ENCODE data around the gene CEBPB. TPM values are rescaled to one million over a fixed set of nuclear protein-coding genes. Genes with fewer than 3 reads are reported as not detected.
"Not testable (repeated sequence)": the region's sequence is repeated elsewhere in the genome, so short reads cannot be mapped to it uniquely, and the experiment has no call there.

Gene CEBPB
- total RNA-seq, 1 donor from 2014 or later: 20.6 TPM

DNA sequence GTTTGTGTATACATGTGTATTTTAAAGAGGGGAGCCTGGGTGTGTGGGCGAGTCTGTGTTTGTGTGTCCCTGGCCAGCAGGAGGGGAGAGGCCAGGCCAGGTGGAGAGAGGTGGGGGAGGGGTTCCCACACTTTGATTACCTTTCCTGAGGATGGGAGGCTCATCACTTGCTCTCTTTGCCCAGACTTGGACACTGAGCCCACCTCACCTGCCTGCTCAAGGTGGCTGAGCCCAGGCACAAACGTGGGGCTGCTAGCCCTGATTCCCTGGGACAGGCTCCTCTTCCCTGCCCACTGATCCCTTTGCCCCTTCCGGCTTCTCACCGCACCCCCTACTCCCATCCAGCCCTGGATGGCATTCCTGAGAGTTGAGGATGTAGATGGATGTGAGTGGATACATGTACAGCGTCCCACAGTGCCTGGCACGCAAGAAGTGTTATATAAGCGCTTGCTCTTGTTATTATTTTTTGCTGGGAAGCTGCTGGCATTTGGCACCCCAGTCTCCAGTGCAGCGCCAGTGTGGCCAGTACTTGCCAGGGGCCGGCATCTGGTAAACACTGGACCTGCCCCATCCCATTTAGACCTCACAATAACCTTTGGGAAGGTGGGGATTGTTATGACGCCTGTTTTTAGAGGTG, 2.7 kb downstream of the CEBPB start:
- no peak for DNase-seq

DNA sequence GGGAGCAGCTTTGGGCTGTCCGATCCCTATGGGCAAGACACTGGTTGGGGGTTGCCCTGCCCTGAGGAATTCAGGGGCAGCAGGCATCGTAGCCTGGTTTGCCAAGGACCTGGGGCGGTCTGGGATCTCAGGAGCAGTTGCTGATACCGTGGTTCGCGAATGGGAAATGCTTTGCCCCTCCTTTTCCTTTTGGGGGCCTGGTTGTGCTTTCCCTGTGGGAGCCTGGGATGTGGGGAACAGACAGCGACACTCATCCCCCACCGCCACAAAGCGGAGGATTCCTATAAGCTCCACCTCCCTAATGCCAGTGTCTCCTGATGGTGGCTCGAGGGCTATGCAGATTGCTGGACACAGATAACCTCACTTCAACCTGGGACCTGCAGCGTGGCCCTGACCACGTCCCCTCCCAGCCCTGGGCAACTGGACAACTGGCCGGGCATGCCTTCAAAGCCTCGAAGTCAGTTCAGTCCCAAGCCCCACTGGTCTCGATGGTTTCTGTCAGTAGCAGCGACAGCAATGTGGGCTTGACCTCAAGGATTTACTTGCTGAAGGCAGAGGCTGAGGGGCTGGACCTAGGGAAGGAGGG, 3.3 kb downstream of the CEBPB start:
- no peak for DNase-seq

DNA sequence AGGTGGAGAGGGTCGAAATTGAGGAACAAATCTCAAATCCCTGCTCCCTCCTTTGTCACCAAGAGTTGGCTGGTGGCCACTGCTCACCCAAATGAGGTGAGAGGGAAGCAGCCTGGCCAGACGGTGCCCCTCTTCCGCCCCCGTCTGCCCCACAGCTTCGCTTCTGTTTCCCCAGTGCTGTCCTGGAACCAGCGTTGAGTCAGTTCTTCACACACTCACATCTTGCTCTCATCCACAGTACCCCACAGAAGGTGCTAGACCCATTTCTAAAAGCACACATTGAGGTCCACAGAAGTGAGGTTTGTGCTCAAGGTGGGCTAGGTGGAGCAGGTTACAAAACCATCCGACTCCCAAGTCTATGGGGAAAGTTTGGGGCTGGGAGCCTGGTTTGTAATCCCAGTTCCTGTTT, 3.8 kb downstream of the CEBPB start:
- no peak for DNase-seq

DNA sequence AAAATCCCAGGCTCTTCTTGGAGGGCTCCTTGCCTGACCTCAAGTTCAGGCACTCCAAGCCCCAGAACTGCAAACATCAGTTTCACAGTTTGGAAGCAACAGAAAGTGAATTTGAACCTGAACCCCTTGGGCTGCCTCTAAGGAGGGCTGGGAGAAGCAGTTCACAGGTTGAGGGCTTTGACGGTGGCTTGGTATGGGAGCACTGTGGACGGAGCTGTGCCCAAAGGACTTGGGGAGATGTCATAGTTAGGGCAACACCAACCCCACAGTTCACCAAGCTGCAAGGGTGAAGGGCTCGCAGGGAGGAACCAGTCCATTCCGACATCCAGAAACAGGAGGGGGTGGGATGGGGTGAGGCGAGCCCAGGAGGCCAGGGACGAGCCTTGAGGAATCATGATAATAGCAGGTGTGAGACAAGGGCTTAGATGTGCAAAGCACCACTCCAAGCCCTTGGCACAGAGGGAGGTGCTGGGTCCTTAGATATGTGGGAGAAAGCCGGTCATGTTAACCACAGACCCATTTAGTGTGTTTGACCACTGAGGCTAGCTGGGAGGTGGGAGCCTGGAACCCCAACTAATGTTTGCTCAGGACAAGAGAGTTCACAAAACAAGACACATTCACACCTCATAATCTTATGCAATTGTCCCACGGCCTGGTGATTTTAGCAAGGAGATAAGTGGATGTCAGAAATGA, 4.3 kb downstream of the CEBPB start:
- no peak for DNase-seq

DNA sequence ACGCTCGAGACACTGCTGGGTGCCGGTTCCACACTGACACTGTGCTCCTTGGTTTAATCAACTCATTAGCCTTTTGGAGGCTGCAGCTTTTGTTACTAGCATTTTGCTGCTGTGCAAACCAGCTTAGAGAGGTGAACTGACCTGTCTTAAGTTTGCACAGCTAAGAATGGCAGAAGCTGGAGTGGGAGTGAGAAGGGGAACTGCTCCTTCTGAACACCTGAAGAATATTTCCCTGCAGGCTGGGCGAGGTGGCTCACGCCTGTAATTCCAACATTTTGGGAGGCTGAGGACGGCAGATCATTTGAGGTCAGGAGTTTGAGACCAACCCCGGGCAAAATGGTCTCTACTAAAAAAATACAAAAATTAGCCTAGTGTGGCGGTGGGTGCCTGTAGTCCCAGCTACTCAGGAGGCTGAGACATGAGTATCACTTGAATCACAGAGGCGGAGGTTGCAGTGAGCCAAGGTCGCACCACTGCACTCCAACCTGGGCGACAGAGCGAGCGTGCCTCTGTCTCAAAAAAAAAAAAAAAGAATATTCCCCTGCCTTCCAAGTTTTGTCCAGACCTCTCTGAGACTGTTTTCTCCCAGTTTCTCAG, 5.0 kb downstream of the CEBPB start:
- DNase-seq: no peak

DNA sequence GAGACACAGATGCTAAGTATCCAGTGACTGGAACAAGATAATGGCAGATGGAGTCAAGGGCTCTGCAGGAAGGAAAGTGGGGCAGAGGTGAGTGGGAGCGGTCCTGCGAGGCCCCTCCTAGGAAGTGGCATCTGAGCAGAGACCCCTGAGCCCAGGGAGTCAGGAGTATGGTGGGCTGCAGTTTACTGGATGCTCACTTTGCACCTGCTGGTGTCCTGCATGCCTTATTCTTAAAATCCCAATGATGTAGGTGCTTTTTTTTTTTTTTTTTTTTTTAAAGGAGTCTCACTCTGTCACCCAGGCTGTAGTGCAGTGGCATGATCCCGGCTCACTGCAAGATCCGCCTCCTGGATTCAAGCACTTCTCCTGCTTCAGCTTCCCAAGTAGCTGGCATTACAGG, 5.6 kb downstream of the CEBPB start:
- no peak for DNase-seq

DNA sequence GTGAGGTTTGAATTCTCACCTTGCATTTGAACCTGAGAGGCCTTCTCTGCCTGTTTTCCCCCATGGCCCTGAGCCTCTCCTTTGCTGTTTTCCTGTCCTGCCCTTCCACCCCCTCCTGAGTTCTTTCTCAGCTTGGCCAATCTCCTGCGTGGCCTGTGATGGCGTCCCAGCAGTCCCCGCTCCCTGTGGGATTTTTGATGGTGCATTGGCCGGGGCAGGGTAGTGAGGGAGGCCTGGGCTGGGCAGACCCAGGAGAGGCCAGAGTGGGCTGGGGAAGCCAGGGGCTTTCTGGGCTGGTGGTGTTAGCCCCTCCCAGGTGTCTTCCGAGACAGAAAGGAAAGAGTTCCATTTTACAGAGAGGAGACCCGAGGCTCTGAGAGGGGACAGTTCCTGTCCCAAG, 6.3 kb downstream of the CEBPB start:
- DNase-seq: no peak

DNA sequence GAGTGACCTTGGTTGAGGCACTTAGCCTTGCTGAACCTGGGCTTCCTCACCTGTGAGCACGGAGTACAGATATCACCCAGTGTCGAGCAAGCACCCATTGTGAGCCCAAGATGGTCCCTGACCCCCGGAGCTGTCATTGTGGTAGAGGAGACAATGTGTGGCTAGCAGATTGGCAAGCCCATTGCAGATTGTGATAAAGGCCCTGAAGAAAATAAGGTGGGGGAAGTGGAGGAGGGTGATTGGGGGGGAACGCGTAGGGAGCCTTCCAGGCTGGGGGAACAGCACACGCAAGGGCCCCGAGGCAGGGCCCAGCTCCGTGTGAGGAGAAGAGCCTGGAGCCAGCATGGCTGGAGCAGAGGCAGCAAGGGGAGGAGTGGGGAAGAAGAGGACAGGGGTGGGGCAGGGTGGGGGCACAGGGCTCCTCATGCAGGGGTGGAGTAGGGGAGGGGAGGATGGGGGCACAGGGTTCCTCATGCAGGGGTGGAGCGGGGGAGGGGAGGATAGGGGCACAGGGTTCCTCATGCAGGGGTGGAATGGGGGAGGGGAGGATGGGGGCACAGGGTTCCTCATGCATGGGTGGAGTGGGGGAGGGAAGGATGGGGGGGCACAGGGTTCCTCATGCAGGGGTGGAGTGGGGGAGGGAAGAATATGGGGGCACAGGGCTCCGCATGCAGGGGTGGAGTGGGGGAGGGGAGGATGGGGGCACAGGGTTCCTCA, 7.0 kb downstream of the CEBPB start:
- no peak for DNase-seq

DNA sequence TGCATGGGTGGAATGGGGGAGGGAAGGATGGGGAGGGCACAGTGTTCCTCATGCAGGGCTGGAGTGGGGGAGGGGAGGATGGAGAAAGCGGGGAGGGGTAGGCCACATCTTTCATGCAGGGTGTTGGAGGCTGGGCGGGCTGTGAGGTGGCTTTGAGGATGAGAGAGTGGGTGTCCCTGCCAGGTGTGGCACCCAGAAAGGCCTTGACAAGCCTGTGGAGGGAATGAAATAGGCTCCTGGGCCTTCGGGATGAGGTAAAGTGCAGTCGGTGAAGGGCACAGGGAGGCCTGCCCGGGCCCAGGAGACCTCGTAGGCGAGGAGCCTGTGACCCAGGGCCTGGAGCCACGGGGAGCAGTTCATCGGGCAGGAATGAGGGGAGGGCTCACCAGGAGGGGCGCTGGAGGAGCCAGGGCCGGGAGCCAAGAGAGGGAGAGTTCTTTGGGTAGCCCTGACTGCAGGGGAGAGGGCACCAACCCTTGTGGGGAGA, 7.6 kb downstream of the CEBPB start:
- no peak for DNase-seq

DNA sequence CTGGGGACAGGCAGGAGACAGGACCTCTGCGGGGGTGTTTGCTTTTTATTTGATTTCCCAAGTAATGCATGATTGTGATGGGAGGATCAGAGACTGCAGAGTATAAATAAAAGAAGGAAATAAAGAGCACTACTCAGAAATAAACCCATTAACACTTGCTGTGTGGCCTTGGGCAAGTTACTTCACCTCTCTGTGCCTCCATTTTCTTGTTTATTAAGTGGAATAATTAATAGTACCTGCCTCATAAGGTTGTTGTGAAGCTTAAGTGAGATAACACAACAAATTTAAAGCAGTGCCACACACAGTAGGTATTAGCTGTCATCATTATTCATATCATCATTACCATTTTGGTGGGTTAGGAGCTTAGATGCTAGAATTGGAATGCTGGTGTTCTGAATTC, 8.1 kb downstream of the CEBPB start:
- no peak for DNase-seq

DNA sequence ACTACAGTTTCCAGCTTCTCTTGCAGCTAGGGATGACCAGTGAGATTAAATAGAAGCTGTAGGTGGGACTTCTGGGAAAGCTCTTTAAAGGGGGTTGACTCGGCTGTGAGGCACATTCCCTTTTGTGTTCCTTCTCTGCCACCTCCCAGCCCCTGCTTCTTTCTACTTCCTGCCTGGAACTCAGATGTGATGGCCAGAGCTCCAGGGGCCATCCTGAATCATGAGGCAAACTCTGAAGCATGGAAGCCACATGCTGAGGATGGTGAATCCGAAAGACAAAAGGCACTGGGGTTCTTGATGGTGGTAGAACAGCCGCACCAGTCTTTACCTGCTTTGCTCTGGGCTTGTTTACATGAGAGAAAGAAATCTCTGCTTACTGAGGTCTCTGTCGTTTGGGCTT, 9.1 kb downstream of the CEBPB start:
- DNase-seq: no peak

DNA sequence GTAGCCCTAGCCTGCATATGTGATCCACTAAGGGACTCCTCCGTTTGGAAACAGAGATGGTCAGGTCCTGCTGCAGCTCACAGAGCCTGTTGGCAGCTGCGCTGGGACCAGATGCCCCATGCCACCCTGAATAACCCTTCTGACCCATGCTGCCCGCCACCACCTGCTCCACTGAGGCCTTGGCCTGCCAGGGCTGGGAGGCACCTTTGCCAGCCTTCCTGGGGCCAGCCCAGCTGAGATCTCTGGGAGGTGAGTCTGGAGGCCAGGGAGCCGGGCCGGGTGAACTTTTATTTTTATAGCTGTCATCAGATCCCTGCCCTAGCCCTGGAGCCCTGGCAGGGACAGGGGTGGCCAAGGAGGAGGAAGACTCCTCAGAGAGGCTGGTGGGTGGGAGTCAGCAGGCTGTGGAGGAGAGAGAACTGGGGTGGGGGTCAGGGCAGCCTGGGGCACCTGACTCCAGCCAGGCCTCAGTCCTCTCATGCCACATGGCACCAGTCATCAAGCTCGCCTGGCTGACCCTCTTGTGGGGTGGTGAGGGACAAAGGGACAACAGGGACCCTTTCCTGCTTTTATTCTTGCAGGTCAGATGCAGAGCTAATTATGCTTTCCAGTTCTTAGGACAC, 10.0 kb downstream of the CEBPB start:
- DNase-seq: no peak

DNA sequence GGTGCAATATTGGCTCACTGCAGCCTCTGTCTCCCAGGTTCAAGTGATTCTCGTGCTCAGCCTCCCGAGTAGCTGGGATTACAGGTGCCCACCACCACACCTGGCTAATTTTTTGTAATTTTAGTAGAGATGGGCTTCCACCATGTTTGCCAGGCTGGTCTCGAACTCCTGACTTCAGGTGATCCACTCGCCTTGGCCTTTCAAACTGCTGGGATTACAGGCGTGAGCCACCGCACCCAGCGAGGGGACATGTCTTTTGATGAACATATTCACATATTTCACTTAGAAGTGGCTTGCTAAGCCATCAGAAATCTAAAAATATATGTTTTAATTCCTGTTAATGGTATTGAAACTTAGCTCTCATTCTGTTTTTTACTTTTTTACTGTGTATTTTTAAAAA, 11.1 kb downstream of the CEBPB start:
- DNase-seq: not testable (repeated sequence)

DNA sequence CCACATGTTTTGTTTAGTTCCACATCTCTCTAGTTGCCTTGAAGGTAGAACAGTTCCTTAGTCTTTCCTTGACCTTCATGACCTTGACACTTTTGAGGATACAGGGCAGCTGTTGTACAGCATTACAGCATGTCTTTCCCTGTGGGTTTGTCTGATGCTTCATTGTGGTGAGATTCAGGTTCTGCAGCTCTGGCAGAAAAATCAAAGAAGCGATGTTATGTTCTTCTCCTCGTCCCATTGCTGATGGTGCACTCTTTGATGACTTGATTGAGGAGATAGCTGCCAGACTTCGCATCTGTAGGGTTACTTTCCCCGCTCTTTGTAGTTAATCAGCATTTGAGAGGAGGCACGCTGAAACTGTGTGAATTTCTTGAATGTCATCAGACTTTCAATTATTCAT, 12.0 kb downstream of the CEBPB start:
- no peak for DNase-seq

DNA sequence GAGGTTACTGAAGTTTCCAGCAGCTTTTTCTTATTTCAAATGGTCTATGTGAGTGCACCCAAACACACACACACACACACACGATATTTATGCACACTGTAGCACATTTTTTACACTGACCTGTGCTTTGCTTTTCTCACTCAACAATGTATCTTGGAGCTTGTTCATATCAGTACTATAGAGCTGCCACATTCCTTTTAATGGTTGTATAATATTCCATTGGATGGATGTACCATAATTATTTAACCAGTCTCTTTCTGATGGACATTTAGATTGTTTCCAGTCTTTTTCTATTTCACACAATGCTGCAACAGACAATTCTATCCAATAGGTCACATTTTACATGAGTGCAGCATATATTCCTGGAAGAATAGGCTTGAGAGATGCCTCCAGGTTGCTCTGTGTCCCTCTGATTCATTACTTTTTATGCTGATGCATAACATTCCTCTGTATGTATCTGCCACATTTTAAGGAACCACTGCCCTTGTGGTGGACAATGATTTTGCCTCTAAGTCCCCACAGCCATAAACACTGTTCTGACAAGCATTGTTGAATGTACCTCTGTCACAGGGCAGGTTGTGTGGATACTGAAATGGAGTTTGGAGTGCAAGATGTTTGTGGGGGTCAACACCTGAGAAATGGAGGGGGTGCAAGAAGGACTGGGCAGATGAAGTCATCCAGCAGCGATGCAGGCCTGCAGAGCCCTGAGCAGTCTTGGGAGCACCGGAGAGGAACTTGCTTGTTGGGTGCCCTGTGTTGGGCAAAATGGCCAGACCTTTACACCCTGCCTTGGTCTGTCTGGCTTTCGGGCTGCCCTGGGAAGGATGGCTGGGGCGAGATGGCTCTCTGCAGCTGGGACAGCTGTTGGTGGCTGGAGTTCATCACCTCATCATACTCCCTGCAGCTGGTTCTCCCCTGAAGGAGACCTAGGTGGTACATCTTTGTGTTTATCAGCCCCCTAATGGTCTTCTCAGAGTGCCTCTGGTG, 13.6 kb downstream of the CEBPB start:
- DNase-seq: no peak

DNA sequence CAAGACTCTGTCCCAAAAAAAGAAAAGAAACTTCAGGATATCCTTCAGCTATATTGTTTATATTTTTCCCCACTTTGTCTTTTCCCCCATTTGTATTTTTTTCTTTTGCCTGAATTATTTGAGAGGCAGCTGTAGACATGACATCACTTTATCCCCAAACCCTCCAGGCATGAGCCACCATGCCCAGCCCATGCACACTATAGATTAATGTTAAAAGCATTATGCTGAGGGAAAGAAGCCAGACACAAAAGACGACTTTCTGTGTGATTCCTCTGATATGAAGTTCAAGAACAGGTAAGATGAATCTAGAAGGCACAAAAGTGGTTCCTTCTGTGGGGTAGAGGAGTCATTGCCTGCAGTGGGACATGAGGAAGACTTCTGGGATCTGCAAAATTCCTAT, 16.4 kb downstream of the CEBPB start:
- no peak for DNase-seq

DNA sequence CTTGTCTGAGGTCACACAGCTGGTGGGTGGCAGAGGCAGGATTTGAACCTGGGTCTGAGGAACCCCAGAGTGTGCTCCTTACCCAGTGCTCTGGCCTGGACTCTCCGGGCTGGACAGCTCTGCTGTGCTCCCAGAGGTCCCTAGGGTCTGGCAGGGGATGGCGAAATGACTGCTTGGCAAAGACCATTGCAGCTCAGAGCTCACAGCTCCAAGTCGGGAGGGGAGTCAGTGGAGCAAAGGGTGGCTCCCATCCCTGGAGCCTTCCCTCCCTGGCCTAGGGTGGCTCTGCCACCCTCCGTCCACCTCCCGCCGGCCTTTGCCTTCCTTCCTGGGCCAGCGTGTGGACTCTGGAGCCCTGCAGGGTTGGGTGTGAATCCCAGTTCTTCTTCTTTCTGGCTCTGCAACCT, 17.5 kb downstream of the CEBPB start:
- DNase-seq: no peak

DNA sequence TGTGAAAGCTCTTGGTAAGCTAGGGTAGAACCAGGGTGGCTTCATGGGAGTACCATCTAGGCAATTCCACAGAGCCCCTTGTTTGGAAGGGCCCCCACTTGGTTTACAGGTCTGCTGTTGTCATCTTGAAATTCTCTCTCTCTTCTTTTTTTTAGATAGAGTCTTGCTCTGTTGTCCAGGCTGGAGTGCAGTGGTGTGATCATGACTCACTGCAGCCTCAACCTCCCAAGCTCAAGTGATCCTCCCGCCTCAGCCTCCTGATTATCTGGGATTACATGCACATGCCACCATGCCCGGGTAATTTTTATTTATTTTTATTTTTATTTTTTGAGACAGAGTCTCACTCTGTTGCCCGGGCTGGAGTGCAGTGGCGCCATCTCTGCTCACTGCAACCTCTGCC, 18.2 kb downstream of the CEBPB start:
- DNase-seq: not testable (repeated sequence)

DNA sequence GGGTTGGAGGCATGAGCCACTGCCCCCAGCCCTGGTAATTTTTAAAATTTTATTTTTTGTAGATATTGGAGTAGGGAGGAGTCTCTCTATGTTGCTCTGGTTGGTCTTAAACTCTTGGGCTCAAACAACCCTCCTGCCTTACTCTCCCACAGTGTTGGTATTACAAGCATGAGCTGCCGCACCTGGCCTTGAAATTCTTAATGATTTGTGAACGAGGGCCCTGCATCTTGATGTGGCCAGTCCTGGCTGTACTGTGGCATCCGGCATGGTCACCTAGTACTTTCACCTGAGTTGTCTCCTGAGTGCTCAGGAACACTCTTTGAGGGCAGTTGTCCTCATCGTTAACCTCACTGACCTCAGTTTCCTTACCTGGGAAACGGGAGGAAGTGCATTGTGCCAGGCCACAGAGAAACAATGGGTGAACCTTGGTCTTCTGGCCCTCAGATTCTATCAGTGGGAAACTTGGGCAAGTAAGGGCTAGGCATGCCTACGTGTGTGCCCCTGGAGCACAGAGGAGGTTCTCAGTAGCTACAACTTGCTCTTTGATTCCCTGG, 19.5 kb downstream of the CEBPB start:
- no peak for DNase-seq

DNA sequence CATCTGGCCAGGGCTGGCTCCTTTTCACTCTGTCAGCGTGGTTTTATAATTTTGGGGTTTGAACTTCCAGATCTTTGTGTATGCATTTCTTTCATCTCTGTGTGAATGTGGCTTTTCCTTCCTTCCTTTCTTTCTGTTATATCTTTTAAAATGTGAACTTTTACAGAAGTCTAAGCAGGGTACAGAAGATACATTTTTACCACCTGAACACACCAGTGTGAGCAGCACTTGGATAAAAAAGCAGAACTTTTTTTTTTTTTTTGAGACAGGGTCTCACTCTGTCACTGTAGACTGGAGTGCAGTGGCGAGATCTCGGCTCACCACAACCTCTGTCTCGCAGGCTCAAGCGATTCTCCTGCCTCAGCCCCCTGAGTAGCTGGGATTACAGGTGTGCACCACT, 20.5 kb downstream of the CEBPB start:
- DNase-seq: no peak

Measured in tongue (tissue), 2 donors.